Stimulated activated CD4-positive, alpha-beta T cell treated with anti-CD3 and anti-CD28 coated beads, Interleukin-1b, Interleukin-23, amount 100 ng/mL, for 4 hours (primary cell): ENCODE data around the gene ITPRID1.
"Not testable (repeated sequence)": the region's sequence is repeated elsewhere in the genome, so short reads cannot be mapped to it uniquely, and the experiment has no call there.

ENCODE experiments used
- DNase-seq, 2 donors: peaks; one replicate each; pipeline ENCODE4 v3.0.0-alpha.2; 2020; ENCODE audit warnings: low read depth in 2 of 2

The ITPRID1 gene

GRCh38 chr7:31513790-31514189, at the start of gene ITPRID1:
Gene ITPRID1, plus strand, starts transcription at chr7:31514090. Its CDS starts 38,935 bp downstream, at chr7:31553025.
- no peak for DNase-seq

- DNase-seq, result no peak
Measured at GRCh38 chr7:31464601-31465000, 49.3 kb upstream of the ITPRID1 start.

- DNase-seq, result no peak
Measured at GRCh38 chr7:31465285-31465684, 48.6 kb upstream of the ITPRID1 start.

- DNase-seq, result no peak
Measured at GRCh38 chr7:31466036-31466435, 47.9 kb upstream of the ITPRID1 start.

GRCh38 chr7:31470883-31471282, 43.0 kb upstream of the ITPRID1 start:
- DNase-seq, result not testable (repeated sequence)

GRCh38 chr7:31475368-31475767, 38.5 kb upstream of the ITPRID1 start:
- DNase-seq, result no peak

- DNase-seq, result no peak
Measured at GRCh38 chr7:31476073-31476745, 37.7 kb upstream of the ITPRID1 start.

GRCh38 chr7:31476941-31477677, 36.8 kb upstream of the ITPRID1 start:
- DNase-seq, result no peak

GRCh38 chr7:31478018-31478417, 35.9 kb upstream of the ITPRID1 start:
- DNase-seq, result no peak

DNA sequence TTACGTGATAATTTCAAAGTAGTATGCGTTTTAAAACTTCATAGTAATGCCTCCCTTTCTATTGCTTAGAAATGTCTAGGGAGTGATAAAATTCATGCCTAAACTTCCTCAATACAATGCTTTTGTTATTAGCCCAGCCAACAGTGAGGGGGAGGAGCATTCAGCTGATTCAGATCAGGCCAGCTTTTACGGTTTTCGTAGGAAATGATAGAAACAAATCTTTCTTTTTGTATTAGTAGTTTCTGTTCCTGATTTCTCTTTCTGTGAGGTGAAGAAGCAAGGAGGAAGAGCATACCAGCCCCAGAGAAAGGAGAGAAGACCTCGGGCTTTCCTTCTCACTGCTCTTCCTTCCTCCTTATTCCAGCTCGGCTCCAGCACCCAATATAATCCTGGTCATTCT, 35.2 kb upstream of the ITPRID1 start:
- DNase-seq, result no peak

GRCh38 chr7:31487071-31487470, 26.8 kb upstream of the ITPRID1 start:
- DNase-seq, result no peak

DNA sequence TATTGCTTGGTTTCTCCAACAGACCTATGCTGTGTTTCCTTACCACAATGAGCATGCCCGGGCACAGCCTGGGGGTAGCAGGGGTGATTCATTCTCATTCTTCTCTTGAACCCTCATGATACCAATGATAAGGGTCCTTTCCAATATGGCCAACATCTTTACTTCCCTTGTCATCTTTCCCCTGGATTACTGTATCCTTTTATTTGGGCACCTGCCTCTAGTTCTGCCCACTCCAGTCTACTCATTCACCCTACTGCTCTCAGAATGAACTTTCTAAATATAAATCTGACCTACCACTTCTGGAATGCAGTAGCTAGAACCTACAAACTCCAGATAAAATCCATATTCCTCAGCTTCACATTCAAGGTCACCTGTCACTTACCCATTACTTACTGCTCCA, 26.4 kb upstream of the ITPRID1 start:
- DNase-seq, result no peak

- peak in 1 of 2 donors; percentile 11 for DNase-seq
Measured at GRCh38 chr7:31488562-31489203, 25.2 kb upstream of the ITPRID1 start.

DNA sequence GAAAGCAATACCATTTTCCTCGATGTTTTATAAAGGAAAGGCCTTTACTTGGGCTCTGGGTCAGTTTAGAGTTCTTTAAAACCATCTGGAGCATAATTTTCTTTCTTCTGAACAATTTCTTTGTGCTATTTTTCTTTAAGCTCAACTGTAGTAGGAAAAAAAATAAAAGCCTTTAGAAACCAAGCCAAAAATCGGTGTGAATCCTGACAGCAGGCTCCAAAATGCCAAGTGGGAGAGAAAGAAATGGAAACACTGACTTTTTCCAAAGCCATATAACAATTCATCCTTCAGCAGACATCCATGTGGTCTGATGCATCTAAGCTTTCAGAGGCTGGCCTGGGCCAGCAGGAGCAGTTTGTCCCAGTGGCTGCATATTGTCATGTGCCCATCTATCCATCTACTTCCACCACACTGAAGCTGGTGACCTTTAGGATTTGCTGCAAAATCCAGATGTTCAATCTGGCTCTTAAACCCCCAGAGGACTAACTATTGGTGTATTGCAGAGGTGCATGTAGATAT, 23.0 kb upstream of the ITPRID1 start:
- no peak for DNase-seq

- no peak for DNase-seq
Measured at GRCh38 chr7:31492086-31492485, 21.8 kb upstream of the ITPRID1 start.

- DNase-seq, result no peak
Measured at GRCh38 chr7:31493714-31494181, 20.1 kb upstream of the ITPRID1 start.

GRCh38 chr7:31494421-31494820, 19.5 kb upstream of the ITPRID1 start:
- no peak for DNase-seq

- DNase-seq, result no peak
Measured at GRCh38 chr7:31495653-31496052, 18.2 kb upstream of the ITPRID1 start.

DNA sequence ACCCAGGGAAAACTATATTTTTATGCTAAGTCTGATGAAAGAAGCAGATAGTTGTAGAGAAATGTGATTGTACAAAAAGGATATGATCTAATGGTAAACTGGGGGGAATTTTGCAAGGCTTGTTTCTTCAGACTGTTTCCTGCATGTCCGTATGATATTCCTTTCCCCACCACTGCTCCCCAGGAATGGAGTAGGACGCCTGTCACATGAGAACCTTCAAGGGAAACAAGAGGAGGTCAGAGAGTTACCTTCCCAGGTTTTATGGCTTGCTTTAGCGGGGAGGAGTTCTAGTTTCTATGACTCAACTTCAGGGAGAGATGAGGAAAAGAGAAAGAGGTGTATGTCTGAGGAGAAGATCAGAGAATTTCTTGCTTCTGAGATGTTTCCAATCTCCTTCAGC, 16.4 kb upstream of the ITPRID1 start:
- DNase-seq, result no peak

DNA sequence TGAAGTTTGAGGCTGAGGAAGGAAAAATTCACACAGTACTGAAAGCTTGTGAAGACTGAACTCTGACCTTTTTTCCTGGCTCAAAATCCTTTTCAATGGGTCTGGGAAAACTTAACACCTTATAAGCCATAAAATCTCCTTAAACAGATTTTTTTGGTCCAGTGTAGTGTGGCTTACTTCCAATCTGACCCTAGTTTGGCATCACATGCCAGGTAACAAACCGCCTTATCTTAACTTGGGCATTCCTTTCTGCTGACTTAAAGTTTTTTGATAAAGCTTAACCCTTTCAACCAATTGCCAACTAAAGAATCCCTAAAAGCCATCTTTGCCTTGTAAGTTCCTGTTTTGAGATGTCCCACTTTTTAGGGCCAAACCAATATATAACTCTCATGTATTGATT, 13.2 kb upstream of the ITPRID1 start:
- no peak for DNase-seq

DNA sequence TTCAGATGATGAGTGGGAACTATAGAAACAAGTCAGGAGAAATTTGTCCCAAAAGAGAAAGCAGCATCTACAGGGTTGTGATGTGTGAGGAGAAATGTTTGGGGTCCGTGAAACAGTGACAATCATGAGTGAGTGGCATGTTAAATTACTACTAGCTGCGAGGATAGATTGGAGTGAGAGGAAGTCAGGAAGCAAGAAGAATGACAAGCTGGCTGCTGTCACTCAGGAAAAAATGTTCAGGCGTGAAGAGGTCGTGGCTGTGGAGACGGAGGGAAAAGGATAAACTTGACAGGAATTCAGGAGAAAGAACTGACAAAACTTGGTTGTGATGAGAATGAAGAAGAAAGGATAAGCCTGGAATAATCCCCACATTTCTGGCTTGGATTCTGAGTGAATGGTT, 5.1 kb upstream of the ITPRID1 start:
- no peak for DNase-seq

- DNase-seq, result no peak
Measured at GRCh38 chr7:31512166-31512565, 1.7 kb upstream of the ITPRID1 start.
